Measurements from ENCODE around the gene RIMKLB.

Gene RIMKLB

GRCh38 chr12:8697476-8698131, at the start of gene RIMKLB:
TSS of gene RIMKLB (plus strand) at chr12:8697991. CDS start at chr12:8713867, 15,876 bp downstream.
- TF ChIP-seq PATZ1 (CRISPR knock-in tag; IDR thresholded peaks at IDR 0.05; ENCODE audit: borderline replicate concordance): peak; percentile 80; the same call in 1 of the 2 replicates
- TF ChIP-seq GLIS3 (CRISPR knock-in tag; IDR thresholded peaks at IDR 0.05): 0 out of 2 replicates have a peak, but pooled peaks have one; percentile 22
- TF ChIP-seq CSDC2 (CRISPR knock-in tag; IDR thresholded peaks at IDR 0.05): no peak
- peak; percentile 77 for ATAC-seq

GRCh38 chr12:8648576-8649205, 49.1 kb upstream of the RIMKLB start:
- TF ChIP-seq TCF4 (CRISPR knock-in tag; IDR thresholded peaks at IDR 0.05; ENCODE audit: borderline replicate concordance) (no peak), TSHZ2 (CRISPR knock-in tag; IDR thresholded peaks at IDR 0.05) (no peak), CSRNP3 (CRISPR knock-in tag; IDR thresholded peaks at IDR 0.05) (no peak)

GRCh38 chr12:8655421-8655820, 42.4 kb upstream of the RIMKLB start:
- TF ChIP-seq ARNTL (CRISPR knock-in tag; IDR thresholded peaks at IDR 0.05; ENCODE audit: borderline replicate concordance, low read depth) (no peak), RARB (CRISPR knock-in tag; IDR thresholded peaks at IDR 0.05) (no peak), TSHZ2 (CRISPR knock-in tag; IDR thresholded peaks at IDR 0.05) (no peak), ZNF565 (CRISPR knock-in tag; conservative IDR thresholded peaks at IDR 0.05; ENCODE audit: low read depth) (no peak), ZFP30 (CRISPR knock-in tag; IDR thresholded peaks at IDR 0.05) (no peak), CSRNP3 (CRISPR knock-in tag; IDR thresholded peaks at IDR 0.05) (no peak), ZNF8 (CRISPR knock-in tag; IDR thresholded peaks at IDR 0.05) (no peak), PPARA (CRISPR knock-in tag; IDR thresholded peaks at IDR 0.05; ENCODE audit: borderline replicate concordance) (no peak), OSR1 (CRISPR knock-in tag; IDR thresholded peaks at IDR 0.05) (no peak), ISL1 (CRISPR knock-in tag; IDR thresholded peaks at IDR 0.05) (no peak), CSDC2 (CRISPR knock-in tag; IDR thresholded peaks at IDR 0.05) (no peak), ZFP3 (CRISPR knock-in tag; IDR thresholded peaks at IDR 0.05) (no peak), CREB5 (CRISPR knock-in tag; IDR thresholded peaks at IDR 0.05; ENCODE audit: low read depth) (no peak), ZNF70 (CRISPR knock-in tag; IDR thresholded peaks at IDR 0.05) (no peak), GLIS3 (CRISPR knock-in tag; IDR thresholded peaks at IDR 0.05) (no peak)
- ATAC-seq: peak; percentile 69; the same call in 2 of the 3 replicates

More at GRCh38 chr12:8648576-8649205, 49.1 kb upstream of the RIMKLB start:
- ATAC-seq: no peak
